Right hindlimb (tissue), 1 donor: ENCODE results near the gene DCDC2.
"Not testable (repeated sequence)": the region's sequence is repeated elsewhere in the genome, so short reads cannot be mapped to it uniquely, and the experiment has no call there.

ENCODE experiments used
- DNase-seq: peaks from one replicate; pipeline ENCODE4 v3.0.0-alpha.2; 2018

DCDC2 gene

DNA sequence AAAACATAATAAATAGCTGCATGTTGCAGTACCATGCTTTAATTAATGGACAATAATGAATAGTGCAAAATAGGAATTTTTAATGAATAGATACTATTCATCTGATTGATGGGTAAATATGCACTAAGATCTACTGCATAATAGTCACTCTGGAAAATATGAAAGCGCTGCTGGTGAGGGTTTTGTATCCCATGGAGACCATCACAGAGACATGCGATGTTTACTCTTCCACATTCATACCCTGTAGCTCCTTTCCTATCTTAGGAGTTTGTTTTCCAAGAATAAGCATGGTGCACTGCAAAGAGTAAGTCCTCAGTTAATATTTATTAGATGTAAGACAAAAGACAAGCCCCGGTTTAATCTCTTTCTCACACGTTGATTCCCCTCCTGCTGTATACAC is 150.4 kb downstream of the DCDC2 start:
- DNase-seq, result no peak

DNA sequence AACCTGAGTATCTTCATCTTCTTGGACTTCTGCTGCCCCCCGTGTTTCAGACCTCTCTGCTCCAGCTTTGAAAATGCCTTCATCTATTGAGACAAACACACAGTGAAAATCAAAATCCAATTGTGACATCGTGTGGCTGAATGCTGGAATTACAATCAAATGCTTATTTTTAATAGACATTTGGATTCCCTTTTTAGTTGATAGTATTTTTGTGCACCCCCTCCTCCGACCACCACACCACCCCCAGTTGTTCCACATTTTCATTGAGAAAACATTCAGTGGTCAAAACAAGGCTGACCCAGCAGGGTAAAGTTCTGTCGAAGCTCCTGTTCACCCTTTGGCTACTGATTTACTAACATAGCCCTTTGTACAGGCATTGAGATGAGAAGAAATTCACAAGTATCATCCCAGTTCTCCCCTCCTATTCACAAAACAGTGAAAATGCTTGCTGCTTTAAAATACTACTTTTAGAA is 152.8 kb downstream of the DCDC2 start:
- peak; percentile 30 for DNase-seq

GRCh38 chr6:24204113-24204512 is 153.7 kb downstream of the DCDC2 start:
- DNase-seq, result not testable (repeated sequence)

DNA sequence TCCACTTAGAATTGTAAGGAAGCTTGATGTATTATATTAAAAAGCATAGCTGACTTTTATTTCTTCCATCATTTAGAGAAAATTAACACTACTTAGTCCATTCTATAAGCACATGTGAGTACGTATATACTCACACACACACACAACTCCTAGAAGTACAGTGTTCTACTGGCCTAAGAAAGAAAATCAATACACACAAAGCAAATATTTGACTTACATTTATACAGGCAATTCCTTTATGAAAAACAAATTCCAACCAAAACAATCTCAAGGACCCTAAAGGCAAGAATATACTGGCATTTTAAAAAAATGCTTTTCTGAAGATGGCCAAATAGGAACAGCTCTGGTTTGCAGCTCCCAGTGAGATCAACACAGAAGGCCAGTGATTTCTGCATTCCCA is 160.0 kb downstream of the DCDC2 start:
- DNase-seq, result no peak

DNA sequence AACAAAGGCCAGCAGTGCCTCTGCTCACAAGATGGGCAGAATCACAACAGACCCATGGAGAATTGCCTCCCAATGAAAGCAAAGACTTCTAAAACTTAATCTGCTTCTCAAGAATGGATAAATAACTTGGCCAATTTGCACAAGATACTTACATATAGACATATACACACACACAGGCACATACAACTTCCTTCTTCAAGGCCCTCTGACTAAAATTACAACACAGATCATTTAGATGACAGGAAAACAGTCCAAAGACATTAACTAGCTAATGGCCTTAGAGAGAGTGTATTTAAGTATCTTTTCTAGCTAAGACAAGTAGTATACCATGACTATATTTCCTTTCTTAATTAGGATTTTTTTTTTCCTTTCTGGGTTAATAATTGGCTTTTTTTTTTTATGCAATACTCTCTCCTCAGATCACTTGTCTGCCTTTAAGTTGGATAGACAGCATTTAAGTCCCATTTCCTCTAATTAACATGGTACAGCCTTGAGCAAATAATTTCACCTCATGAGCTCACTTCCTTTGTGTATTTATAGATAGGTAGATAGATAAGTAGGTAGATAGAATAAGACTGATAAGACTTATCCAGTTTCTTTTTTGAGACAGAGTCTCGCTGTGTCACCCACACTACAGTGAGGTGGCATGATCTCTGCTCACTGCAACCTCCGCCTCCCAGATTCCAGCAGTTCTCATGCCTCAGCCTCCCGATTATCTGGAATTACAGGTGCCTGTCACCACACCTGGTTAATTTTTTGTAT is 161.8 kb downstream of the DCDC2 start:
- no peak for DNase-seq

GRCh38 chr6:24194978-24195700 is 162.7 kb downstream of the DCDC2 start:
- DNase-seq, result no peak

- no peak for DNase-seq
Measured at GRCh38 chr6:24193364-24193763, 164.5 kb downstream of the DCDC2 start.

DNA sequence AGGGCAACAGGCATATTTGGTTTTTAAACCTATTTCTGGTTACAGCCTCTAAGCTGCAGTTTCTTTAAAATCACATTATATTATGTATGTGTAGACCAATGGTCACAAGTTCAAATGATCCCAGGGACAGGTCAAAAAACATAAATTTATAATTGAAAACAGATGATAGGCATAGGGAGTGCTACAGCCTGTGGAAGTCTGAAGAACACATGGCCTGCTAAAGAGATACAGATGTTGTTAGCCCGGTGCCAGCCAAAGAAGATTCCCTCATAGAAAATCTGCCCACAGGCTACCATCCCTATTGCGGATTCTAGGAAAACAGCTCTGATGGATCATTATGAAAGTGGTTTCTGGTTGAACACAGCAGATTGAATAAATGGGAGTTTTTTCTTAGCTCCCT is 166.5 kb downstream of the DCDC2 start:
- DNase-seq, result no peak

GRCh38 chr6:24188578-24189080 is 169.2 kb downstream of the DCDC2 start:
- DNase-seq, result no peak

GRCh38 chr6:24187965-24188577 is 169.8 kb downstream of the DCDC2 start:
- DNase-seq, result no peak

- DNase-seq, result no peak
Measured at GRCh38 chr6:24186349-24186748, 171.5 kb downstream of the DCDC2 start.

DNA sequence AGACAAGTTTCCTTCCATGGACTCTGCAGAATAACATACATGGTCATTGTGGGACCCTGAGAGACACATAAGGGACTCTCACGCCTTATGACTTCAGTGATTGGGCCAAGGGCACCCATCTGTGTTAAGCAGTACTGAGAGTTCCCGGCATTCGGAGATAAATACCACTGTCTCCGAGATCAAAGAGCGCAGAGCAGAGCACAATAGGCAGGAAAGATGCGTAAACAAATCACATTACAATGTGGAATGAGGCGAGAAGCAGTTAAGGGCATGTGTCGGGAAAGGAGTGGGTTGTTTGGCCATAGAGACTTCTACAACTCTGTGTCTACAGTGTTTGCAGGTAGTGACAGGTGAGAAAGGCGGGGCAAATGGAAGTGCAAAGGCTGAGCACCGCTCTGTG is 174.3 kb downstream of the DCDC2 start:
- no peak for DNase-seq

DNA sequence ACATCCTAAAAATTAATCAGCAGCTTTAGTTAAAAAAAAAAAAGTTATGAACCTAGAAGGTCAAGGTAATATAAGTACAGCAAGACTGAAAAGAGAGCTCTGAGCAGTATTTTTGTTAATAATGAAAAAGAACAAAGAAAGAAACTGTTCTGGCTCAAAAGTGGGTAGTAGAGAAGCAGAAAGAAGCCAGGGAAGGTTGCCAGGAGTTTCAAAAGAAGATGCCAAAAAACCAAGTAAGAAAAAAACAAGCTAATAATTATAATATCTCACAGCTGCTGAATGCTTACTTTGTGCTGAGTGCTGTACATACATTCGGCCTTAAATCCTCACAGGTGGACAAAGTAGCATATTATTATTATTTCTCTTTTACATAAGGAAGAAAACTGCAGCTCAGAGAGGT is 200.0 kb downstream of the DCDC2 start:
- DNase-seq, result no peak

DNA sequence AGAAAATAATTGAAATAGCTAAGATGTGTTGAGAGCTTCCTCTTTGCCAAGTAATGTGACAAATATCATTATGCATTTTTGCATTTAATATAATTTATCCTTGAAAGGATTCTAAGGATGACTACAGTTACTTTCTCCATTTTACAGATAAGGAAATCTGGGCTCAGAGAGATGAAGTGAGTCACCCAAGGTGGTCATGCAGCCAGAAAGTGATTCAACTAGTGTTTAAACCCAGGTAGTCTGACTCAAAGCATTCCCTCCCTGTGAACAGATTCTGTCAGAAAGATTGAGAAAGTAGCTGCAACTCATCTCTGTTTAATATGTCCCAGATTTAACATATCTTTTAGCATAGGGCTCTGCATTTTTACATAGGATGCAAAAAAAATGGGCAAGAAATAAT is 203.7 kb downstream of the DCDC2 start:
- no peak for DNase-seq

DNA sequence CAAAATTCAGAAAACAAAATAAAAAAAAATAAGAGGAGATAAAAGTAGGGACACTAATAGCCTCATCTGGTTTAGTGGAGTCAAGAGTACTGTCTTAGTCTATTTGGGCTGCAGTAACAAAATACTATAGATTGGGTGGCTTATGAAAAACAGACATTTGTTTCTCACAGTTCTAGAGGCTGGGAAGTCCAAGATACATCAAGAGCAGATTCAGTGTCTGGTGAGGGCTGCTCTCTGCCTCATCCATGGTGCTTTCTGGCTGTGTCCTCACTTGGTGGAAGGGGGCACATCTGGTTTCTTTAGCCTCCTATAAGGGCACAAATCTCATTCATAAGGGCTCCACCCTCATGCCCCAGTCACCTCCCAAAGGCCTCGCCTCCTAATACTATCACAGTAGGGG is 205.8 kb downstream of the DCDC2 start:
- no peak for DNase-seq

DNA sequence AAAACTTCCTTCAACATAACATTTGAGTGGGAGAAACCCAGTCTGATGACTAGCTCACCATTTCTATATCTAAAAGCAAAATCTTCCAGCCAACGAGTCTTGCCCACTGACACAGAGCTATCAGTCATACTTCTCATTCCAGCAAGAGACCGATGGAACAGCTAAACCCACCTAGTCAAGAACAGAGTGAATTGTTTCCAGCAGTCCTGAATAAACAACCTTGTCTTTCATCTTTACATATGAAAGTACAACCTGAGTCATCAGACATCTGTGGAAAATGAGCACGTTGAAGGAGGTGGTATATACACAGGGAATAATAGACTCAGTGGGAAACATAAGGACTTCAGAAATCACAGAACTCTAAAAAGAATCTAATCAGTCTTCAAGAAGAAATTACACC is 208.0 kb downstream of the DCDC2 start:
- DNase-seq, result no peak

DNA sequence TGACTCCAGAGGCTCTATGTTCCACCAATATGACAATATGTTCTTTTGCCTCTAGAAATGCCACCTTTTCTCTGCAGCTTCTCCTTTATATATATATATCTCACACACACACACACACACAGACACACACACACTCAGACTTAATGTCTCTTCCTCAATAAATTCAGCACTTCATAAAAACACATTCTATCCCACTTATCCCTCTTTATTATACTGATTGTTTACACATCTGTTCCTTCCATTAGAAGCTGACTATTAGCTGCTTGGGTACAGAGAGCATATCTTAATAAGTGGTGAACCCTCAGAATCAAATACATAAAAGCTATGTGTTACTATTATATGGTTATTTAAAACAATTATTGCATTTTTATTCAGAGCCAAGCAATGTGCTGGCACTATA is 208.6 kb downstream of the DCDC2 start:
- no peak for DNase-seq

DNA sequence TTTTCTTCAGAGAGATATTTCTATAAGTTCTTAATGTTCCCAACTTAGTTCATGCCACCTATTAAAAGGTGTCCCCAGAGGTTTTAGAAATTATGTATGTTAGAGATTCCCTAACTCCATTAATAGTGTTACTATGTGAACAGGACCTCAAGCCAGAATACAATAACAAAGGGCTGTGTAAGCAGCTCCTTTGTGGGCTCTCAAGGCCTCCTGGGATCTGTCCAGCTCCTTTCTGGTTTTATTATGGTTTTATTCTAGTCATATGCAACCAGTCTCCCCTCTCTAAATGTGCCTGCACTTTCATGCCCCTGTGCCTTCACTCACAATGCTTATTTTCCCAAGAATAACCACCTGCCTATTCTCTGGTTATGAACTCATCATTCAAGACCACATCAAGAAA is 209.2 kb downstream of the DCDC2 start:
- no peak for DNase-seq

- DNase-seq, result no peak
Measured at GRCh38 chr6:24148154-24148570, 209.7 kb downstream of the DCDC2 start.

- DNase-seq, result no peak
Measured at GRCh38 chr6:24147511-24148153, 210.2 kb downstream of the DCDC2 start.

DNA sequence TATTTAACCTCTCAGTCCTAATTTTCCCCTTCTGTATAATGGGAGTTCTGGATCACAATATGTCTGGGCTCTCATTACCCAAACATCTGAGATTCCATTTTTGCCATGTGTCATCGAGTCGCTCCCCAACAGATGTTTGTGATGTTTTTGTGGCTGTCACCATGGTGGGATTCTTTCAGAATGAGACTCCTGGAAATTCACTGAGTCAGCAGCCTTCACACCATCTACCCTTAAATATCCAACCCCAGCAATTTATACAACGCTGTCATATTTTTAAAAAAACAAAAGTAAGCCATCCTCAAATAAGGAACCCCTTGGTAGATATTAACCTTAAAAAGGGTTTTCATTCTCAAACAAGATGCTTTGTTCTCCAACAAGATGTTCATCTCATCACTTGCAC is 211.0 kb downstream of the DCDC2 start:
- DNase-seq, result no peak

- DNase-seq, result no peak
Measured at GRCh38 chr6:24145690-24146131, 212.1 kb downstream of the DCDC2 start.

- not testable (repeated sequence) for DNase-seq
Measured at GRCh38 chr6:24142733-24143132, 215.1 kb downstream of the DCDC2 start.
